SK-N-SH (cell line): ENCODE results near the gene IQGAP1. TPM values are rescaled to one million over a fixed set of nuclear protein-coding genes. Genes with fewer than 3 reads are reported as not detected.

Source experiments
- CTCF ChIA-PET: fragments of 300-600, 350-600 bp; formaldehyde crosslinking; extraction: SDS; loops from one replicate; lab custom pipeline; 2021; lab: Yijun Ruan, JAX
- POLR2A ChIA-PET: fragments of 350-600 bp; sonication (Branson Sonifier 250); formaldehyde crosslinking; extraction: SDS; loops from one replicate; lab custom pipeline; 2020; ENCODE audit warnings: antibody characterized with exemption, inconsistent platforms; lab: Yijun Ruan, JAX
- DNase-seq: peaks from one replicate; pipeline ENCODE4 v3.0.0; 2012
- H2AFZ ChIP-seq: fragments of 200-600 bp; sonication (generic); 2 replicates; pipeline ENCODE4 v1.8.1; 2016; ENCODE audit warnings: antibody characterized with exemption, mild to moderate bottlenecking, low read depth
- H3F3A ChIP-seq: fragments of 200-600 bp; sonication (generic); replicated peaks from 2 replicates; pipeline ENCODE3; 2016; ENCODE audit warnings: antibody characterized with exemption, mild to moderate bottlenecking; ENCODE audit not compliant: insufficient read depth
- H3K27ac ChIP-seq, 2 experiments: fragments of 200-500 bp in 1 of 2; fragments of 200-600 bp in 1 of 2; sonication (Bioruptor generic) in 1 of 2; sonication (generic), shearing (Covaris generic) in 1 of 2; 2 replicates each; pipeline versions ENCODE4 v1.5.1 to v1.6.1; 2014 to 2016; ENCODE audit warnings: low read depth in 2 of 2, inconsistent platforms in 1 of 2, low read length in 1 of 2, mild to moderate bottlenecking in 1 of 2, mixed read lengths in 1 of 2
- H3K27me3 ChIP-seq: fragments of 200-600 bp; sonication (generic), shearing (Covaris generic); 2 replicates; pipeline ENCODE4 v1.6.1; 2016; ENCODE audit warnings: mixed run types; ENCODE audit not compliant: insufficient read depth
- H3K36me3 ChIP-seq, 2 experiments: fragments of 200-500 bp in 1 of 2; fragments of 200-600 bp in 1 of 2; sonication (Bioruptor generic) in 1 of 2; sonication (generic) in 1 of 2; replicated peaks in 1 of 2; 2 replicates each; pipeline versions ENCODE3 to v1.5.1; 2014 to 2016; ENCODE audit warnings: low read length in 1 of 2, mild to moderate bottlenecking in 1 of 2; ENCODE audit not compliant: insufficient read depth in 2 of 2, control insufficient read depth in 1 of 2
- H3K4me1 ChIP-seq, 2 experiments: fragments of 200-500 bp in 1 of 2; fragments of 200-600 bp in 1 of 2; sonication (Bioruptor generic) in 1 of 2; sonication (generic), shearing (Covaris generic) in 1 of 2; 2 replicates each; pipeline versions ENCODE4 v1.5.1 to v1.6.1; 2014 to 2016; ENCODE audit warnings: low read depth in 1 of 2, low read length in 1 of 2, mixed run types in 1 of 2; ENCODE audit not compliant: insufficient read depth in 2 of 2, control insufficient read depth in 1 of 2
- H3K4me2 ChIP-seq: fragments of 200-600 bp; sonication (generic), shearing (Covaris generic); 2 replicates; pipeline ENCODE4 v1.6.1; 2017; ENCODE audit warnings: mixed run types
- H3K4me3 ChIP-seq, 2 experiments: fragments of 200-500 bp in 1 of 2; fragments of 200-600 bp in 1 of 2; sonication (Bioruptor generic) in 1 of 2; sonication (generic), shearing (Covaris generic) in 1 of 2; 2 replicates each; pipeline versions ENCODE4 v1.5.1 to v1.8.1; 2014 to 2016; ENCODE audit warnings: low read depth in 2 of 2, inconsistent platforms in 1 of 2, low read length in 1 of 2, mild to moderate bottlenecking in 1 of 2, mixed read lengths in 1 of 2, moderate library complexity in 1 of 2
- H3K79me2 ChIP-seq: fragments of 200-600 bp; sonication (generic); 2 replicates; pipeline ENCODE4 v1.8.1; 2017; ENCODE audit warnings: mild to moderate bottlenecking; ENCODE audit not compliant: insufficient read depth
- H3K9ac ChIP-seq: fragments of 200-600 bp; sonication (generic); 2 replicates; pipeline ENCODE4 v1.6.1; 2017; ENCODE audit warnings: mixed run types
- H3K9me2 ChIP-seq: fragments of 200-600 bp; sonication (generic); 2 replicates; pipeline ENCODE4 v1.6.1; 2017; ENCODE audit warnings: mixed run types
- H3K9me3 ChIP-seq: fragments of 200-600 bp; sonication (generic); 2 replicates; pipeline ENCODE4 v1.6.1; 2017; ENCODE audit warnings: mixed run types, mild to moderate bottlenecking, moderate library complexity
- H4K20me1 ChIP-seq: fragments of 200-600 bp; sonication (generic); 2 replicates; pipeline ENCODE4 v1.6.1; 2017; ENCODE audit warnings: mild to moderate bottlenecking, mixed run types; ENCODE audit not compliant: insufficient read depth
- CHD2 ChIP-seq: fragments of 150-350 bp; IDR thresholded peaks from 2 replicates; pipeline ENCODE4 v1.6.1; 2018; ENCODE audit warnings: low read length; ENCODE audit not compliant: partially characterized antibody
- ELF1 ChIP-seq: IDR thresholded peaks from 2 replicates; pipeline ENCODE4 v1.4.0; 2012
- FOSL2 ChIP-seq: IDR thresholded peaks from 2 replicates; pipeline ENCODE4 v1.4.0; 2012; ENCODE audit warnings: low read depth, mild to moderate bottlenecking, moderate library complexity, borderline replicate concordance
- FOXJ3 ChIP-seq: sonication (generic); formaldehyde crosslinking; IDR thresholded peaks from 2 replicates; pipeline ENCODE4 v1.5.1; 2020; ENCODE audit warnings: mild to moderate bottlenecking, missing genetic modification reagents
- JUND ChIP-seq: IDR thresholded peaks from 2 replicates; pipeline ENCODE4 v1.4.0; 2012
- MXI1 ChIP-seq: IDR thresholded peaks from 2 replicates; pipeline ENCODE4 v1.6.1; 2012; ENCODE audit warnings: mild to moderate bottlenecking, low read depth, low read length, improper control_type of control experiment
- PBX3 ChIP-seq: IDR thresholded peaks from 2 replicates; pipeline ENCODE4; 2012
- RXRA ChIP-seq: IDR thresholded peaks from 2 replicates; pipeline ENCODE4 v1.4.0; 2012; ENCODE audit warnings: low read depth, mild to moderate bottlenecking, borderline replicate concordance
- SIN3A ChIP-seq: IDR thresholded peaks from 2 replicates; pipeline ENCODE4 v1.6.1; 2012; ENCODE audit warnings: low read depth, mild to moderate bottlenecking, low read length, moderate library complexity, borderline replicate concordance
- TAF1 ChIP-seq: IDR thresholded peaks from 2 replicates; pipeline ENCODE4 v1.6.1; 2012; ENCODE audit warnings: low read depth, mild to moderate bottlenecking, low read length, moderate library complexity, borderline replicate concordance
- TCF12 ChIP-seq: IDR thresholded peaks from 2 replicates; pipeline ENCODE4 v1.4.0; 2012
- TEAD4 ChIP-seq: IDR thresholded peaks from 2 replicates; pipeline ENCODE4 v1.4.0; 2012; ENCODE audit warnings: mild to moderate bottlenecking, borderline replicate concordance; ENCODE audit not compliant: insufficient read depth
- USF2 ChIP-seq: fragments of 150-350 bp; IDR thresholded peaks from 2 replicates; pipeline ENCODE4 v1.6.1; 2017; ENCODE audit warnings: antibody characterized with exemption, low read length, low read depth, borderline replicate concordance
- YY1 ChIP-seq: IDR thresholded peaks from 2 replicates; pipeline ENCODE4 v1.4.0; 2012; ENCODE audit warnings: low read depth, mild to moderate bottlenecking
- ZBTB33 ChIP-seq: IDR thresholded peaks from 2 replicates; pipeline ENCODE4 v1.4.0; 2012; ENCODE audit warnings: low read depth, borderline replicate concordance
- WGBS: methylation state at CpG from one replicate; pipeline ENCODE4 v1.1.6; 2017; ENCODE audit warnings: low lambda C conversion rate; 5-methylcytosine and 5-hydroxymethylcytosine counted together
- polyA plus RNA-seq, 3 experiments: library from polyadenylated mRNA; depleted of rRNA; stranded (reverse); fragments of >200 nt; gene quantifications; 2 replicates each; pipeline ENCODE4 v1.2.3, GENCODE V29; 2012

Gene IQGAP1
- polyA plus RNA-seq, 1 of the 3 experiments (the other 2 are of a cell fraction): 56.5 TPM

GRCh38 chr15:90412356-90413194, 24.5 kb downstream of the IQGAP1 start:
- 29% methylated on average over 3 of the region's 3 CpGs for WGBS
- ChIA-PET CTCF (interaction anchor here (1.1 to 1.3 kb wide), 2 partner anchors 12 to 50 kb away, joined by 4 read pairs; no protein-coding TSS in a partner anchor), POLR2A (interaction anchor here (0.6 to 1.2 kb wide), 2 partner anchors 10 to 30 kb away, joined by 7 read pairs; no protein-coding TSS in a partner anchor)
- peaks cover 9% of the 10 kb centered on the region; the same call in 1 of the 2 replicates for H4K20me1 ChIP-seq
- H3K27me3 ChIP-seq: no peaks in the 10 kb centered on the region
- H3K4me2 ChIP-seq: peak overlapping the region; percentile 76
- no peaks in the 10 kb centered on the region for H3K9me3 ChIP-seq
- peaks cover 99% of the 10 kb centered on the region for H3K79me2 ChIP-seq
- H3K36me3 ChIP-seq: peaks cover 0 to 16% of the 10 kb centered on the region in 2 experiments
- H3K4me3 ChIP-seq: no peak overlapping the region
- TF ChIP-seq PBX3 (peak; percentile 54), TAF1 (no peak), JUND (no peak), SIN3A (no peak), ELF1 (no peak), TCF12 (peak; percentile 65), YY1 (no peak), MXI1 (no peak), TEAD4 (peak; percentile 42; the same call in 1 of the 2 replicates), USF2 (no peak)
- DNase-seq: no peak
- H3F3A ChIP-seq: peaks cover 53% of the 10 kb centered on the region
- peak overlapping the region; percentile 9; the same call in 1 of the 2 replicates for H3K9ac ChIP-seq
- no peaks in the 10 kb centered on the region for H3K9me2 ChIP-seq
- no peak overlapping the region for H2AFZ ChIP-seq
- H3K27ac ChIP-seq: peak overlapping the region; percentile 72 to 98
- peaks cover 0 to 36% of the 10 kb centered on the region in 2 experiments; a peak in 3 of 4 replicates for H3K4me1 ChIP-seq

GRCh38 chr15:90413411-90414379, 25.7 kb downstream of the IQGAP1 start:
- ChIA-PET CTCF (interaction anchor here (0.6 to 1.3 kb wide), 2 partner anchors 34 to 51 kb away, joined by 3 to 4 read pairs; no protein-coding TSS in a partner anchor), POLR2A (interaction anchor here (1.2 kb wide), 1 partner anchor 8 kb away, joined by 7 read pairs; no protein-coding TSS in a partner anchor)
- TF ChIP-seq FOXJ3 (CRISPR knock-in tag) (no peak), ZBTB33 (no peak), USF2 (no peak), CHD2 (no peak), TCF12 (no peak), JUND (peak; percentile 73), RXRA (no peak), FOSL2 (peak; percentile 82)
- Histone ChIP-seq H3K4me3 (0 out of 4 replicates have a peak overlapping the region, but pooled peaks of 1 of the 2 experiments have one; percentile 30), H3K9ac (peak overlapping the region; percentile 56; the same call in 1 of the 2 replicates), H3F3A (peaks cover 51% of the 10 kb centered on the region), H3K79me2 (peaks cover 99% of the 10 kb centered on the region), H3K27me3 (no peaks in the 10 kb centered on the region), H2AFZ (no peak overlapping the region), H3K4me1 (peaks cover 0 to 35% of the 10 kb centered on the region in 2 experiments; a peak in 3 of 4 replicates), H3K9me2 (no peaks in the 10 kb centered on the region), H3K4me2 (peak overlapping the region; percentile 91), H3K9me3 (no peaks in the 10 kb centered on the region), H3K36me3 (peaks cover 0 to 15% of the 10 kb centered on the region in 2 experiments), H4K20me1 (no peaks in the 10 kb centered on the region; the same call in 1 of the 2 replicates), H3K27ac (peak overlapping the region; percentile 72 to 98; a peak in 3 of 4 replicates)
- 72% methylated on average over 10 of the region's 10 CpGs for WGBS
- no peak for DNase-seq
